WTC11 (cell line): ENCODE data around the gene PDYN. TPM values are rescaled to one million over a fixed set of nuclear protein-coding genes. Genes with fewer than 3 reads are reported as not detected.

ENCODE experiments used
- ATAC-seq: fragments of 200-7000 bp; cut with Tn5 transposase; 2 replicates; pipeline ENCODE4 v1.10.0; 2021; ENCODE audit warnings: mild to moderate bottlenecking, moderate library complexity
- CTCF ChIA-PET: fragments of 300-600 bp; sonication (Branson Sonifier 250); formaldehyde crosslinking; loops from one replicate; lab custom pipeline; 2021; ENCODE audit warnings: antibody characterized with exemption; lab: Charles Lee
- POLR2A ChIA-PET: fragments of 350-600 bp; sonication (Branson Sonifier 250); formaldehyde crosslinking; loops from one replicate; lab custom pipeline; 2021; ENCODE audit warnings: antibody characterized with exemption; lab: Charles Lee
- DNase-seq: peaks from one replicate; pipeline ENCODE4 v3.0.0; 2021; ENCODE audit warnings: low spot score
- H3K27ac Mint-ChIP-seq: 2 replicates; pipeline ENCODE4 v1.8.0; 2021; ENCODE audit warnings: mixed read lengths
- H3K27me3 Mint-ChIP-seq: 2 replicates; pipeline ENCODE4 v1.8.0; 2021; ENCODE audit warnings: low read depth, mild to moderate bottlenecking, moderate library complexity, mixed read lengths
- H3K36me3 Mint-ChIP-seq: 2 replicates; pipeline ENCODE4 v1.8.0; 2021; ENCODE audit warnings: mixed read lengths
- H3K4me1 Mint-ChIP-seq: 2 replicates; pipeline ENCODE4 v1.8.0; 2022; ENCODE audit warnings: mixed read lengths
- H3K4me3 Mint-ChIP-seq: 2 replicates; pipeline ENCODE4 v1.8.0; 2021; ENCODE audit warnings: mild to moderate bottlenecking, moderate library complexity, mixed read lengths
- H3K9me3 Mint-ChIP-seq: 2 replicates; pipeline ENCODE4 v1.8.0; 2021; ENCODE audit warnings: mixed read lengths
- ATF6 ChIP-seq: sonication (generic); formaldehyde crosslinking; IDR thresholded peaks from 2 replicates; pipeline ENCODE4 v1.8.1; 2023; ENCODE audit warnings: mild to moderate bottlenecking, missing genetic modification reagents
- E2F5 ChIP-seq: sonication (generic); formaldehyde crosslinking; IDR thresholded peaks from 2 replicates; pipeline ENCODE4 v1.8.1; 2022; ENCODE audit warnings: mild to moderate bottlenecking, moderate library complexity, missing genetic modification reagents
- FOXK1 ChIP-seq: sonication (generic); formaldehyde crosslinking; IDR thresholded peaks from 2 replicates; pipeline ENCODE4 v1.8.0; 2022; ENCODE audit warnings: mild to moderate bottlenecking, moderate library complexity, missing genetic modification reagents
- GABPB1 ChIP-seq: sonication (generic); formaldehyde crosslinking; IDR thresholded peaks from 2 replicates; pipeline ENCODE4 v1.8.1; 2023; ENCODE audit warnings: mild to moderate bottlenecking, missing genetic modification reagents
- GRHL2 ChIP-seq: fragments of 250-450 bp; sonication (Bioruptor Pico); IDR thresholded peaks from 2 replicates; pipeline ENCODE4 v1.8.0; 2022; ENCODE audit warnings: mild to moderate bottlenecking, moderate library complexity; ENCODE audit not compliant: insufficient replicate concordance, severe bottlenecking
- HMGA2 ChIP-seq: fragments of 250-450 bp; sonication (Bioruptor Pico); IDR thresholded peaks from 2 replicates; pipeline ENCODE4 v1.4.0; 2021; ENCODE audit warnings: mild to moderate bottlenecking, moderate library complexity
- NR3C1 ChIP-seq: sonication (generic); formaldehyde crosslinking; conservative IDR thresholded peaks from 2 replicates; pipeline ENCODE4 v1.8.1; 2023; ENCODE audit warnings: low read depth, mild to moderate bottlenecking, missing genetic modification reagents
- STAT6 ChIP-seq: sonication (generic); formaldehyde crosslinking; conservative IDR thresholded peaks from 2 replicates; pipeline ENCODE4 v1.8.1; 2023; ENCODE audit warnings: mild to moderate bottlenecking, low read depth, missing genetic modification reagents, moderate library complexity
- ZNF121 ChIP-seq: sonication (generic); formaldehyde crosslinking; IDR thresholded peaks from 2 replicates; pipeline ENCODE4 v1.8.0; 2023; ENCODE audit warnings: missing genetic modification reagents
- ZNF317 ChIP-seq: sonication (generic); formaldehyde crosslinking; IDR thresholded peaks from 2 replicates; pipeline ENCODE4 v1.8.1; 2023; ENCODE audit warnings: low read depth, mild to moderate bottlenecking, moderate library complexity, missing genetic modification reagents, borderline replicate concordance
- ZNF416 ChIP-seq: fragments of 250-450 bp; sonication (Bioruptor Pico); IDR thresholded peaks from 2 replicates; pipeline ENCODE4 v1.9.0; 2021; ENCODE audit warnings: mild to moderate bottlenecking, inconsistent platforms
- ZNF423 ChIP-seq: fragments of 250-450 bp; sonication (Bioruptor Pico); IDR thresholded peaks from 2 replicates; pipeline ENCODE4 v2.1.2; 2022; ENCODE audit warnings: mild to moderate bottlenecking, moderate library complexity
- total RNA-seq: library from RNA; stranded (reverse); gene quantifications from 3 replicates; pipeline ENCODE4 v1.2.3, GENCODE V29; 2021
- TF ChIP-seq, protein P1 (sequence below): fragments of 250-450 bp; sonication (Bioruptor Pico); IDR thresholded peaks from 2 replicates; pipeline ENCODE4 v1.9.0; 2021; ENCODE audit warnings: mild to moderate bottlenecking

The PDYN gene
- total RNA-seq, 1 experiment from 2014 or later, result 0.28 TPM

- Mint-ChIP-seq H3K27ac (no peak overlapping the region), H3K36me3 (no peaks in the 10 kb centered on the region), H3K9me3 (no peaks in the 10 kb centered on the region), H3K27me3 (peaks cover 5% of the 10 kb centered on the region; the same call in 1 of the 2 replicates), H3K4me1 (peaks cover 65% of the 10 kb centered on the region), H3K4me3 (no peak overlapping the region)
- DNase-seq (no peak), ATAC-seq (no peak)
- TF ChIP-seq, protein P1, sequence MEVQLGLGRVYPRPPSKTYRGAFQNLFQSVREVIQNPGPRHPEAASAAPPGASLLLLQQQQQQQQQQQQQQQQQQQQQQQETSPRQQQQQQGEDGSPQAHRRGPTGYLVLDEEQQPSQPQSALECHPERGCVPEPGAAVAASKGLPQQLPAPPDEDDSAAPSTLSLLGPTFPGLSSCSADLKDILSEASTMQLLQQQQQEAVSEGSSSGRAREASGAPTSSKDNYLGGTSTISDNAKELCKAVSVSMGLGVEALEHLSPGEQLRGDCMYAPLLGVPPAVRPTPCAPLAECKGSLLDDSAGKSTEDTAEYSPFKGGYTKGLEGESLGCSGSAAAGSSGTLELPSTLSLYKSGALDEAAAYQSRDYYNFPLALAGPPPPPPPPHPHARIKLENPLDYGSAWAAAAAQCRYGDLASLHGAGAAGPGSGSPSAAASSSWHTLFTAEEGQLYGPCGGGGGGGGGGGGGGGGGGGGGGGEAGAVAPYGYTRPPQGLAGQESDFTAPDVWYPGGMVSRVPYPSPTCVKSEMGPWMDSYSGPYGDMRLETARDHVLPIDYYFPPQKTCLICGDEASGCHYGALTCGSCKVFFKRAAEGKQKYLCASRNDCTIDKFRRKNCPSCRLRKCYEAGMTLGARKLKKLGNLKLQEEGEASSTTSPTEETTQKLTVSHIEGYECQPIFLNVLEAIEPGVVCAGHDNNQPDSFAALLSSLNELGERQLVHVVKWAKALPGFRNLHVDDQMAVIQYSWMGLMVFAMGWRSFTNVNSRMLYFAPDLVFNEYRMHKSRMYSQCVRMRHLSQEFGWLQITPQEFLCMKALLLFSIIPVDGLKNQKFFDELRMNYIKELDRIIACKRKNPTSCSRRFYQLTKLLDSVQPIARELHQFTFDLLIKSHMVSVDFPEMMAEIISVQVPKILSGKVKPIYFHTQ, result no peak
- no peak for TF ChIP-seq HMGA2 (CRISPR knock-in tag)
- no peak for TF ChIP-seq E2F5 (CRISPR knock-in tag)
- TF ChIP-seq ZNF317 (CRISPR knock-in tag), result no peak
- no peak for TF ChIP-seq ZNF121 (CRISPR knock-in tag)
- no peak for TF ChIP-seq FOXK1 (CRISPR knock-in tag)
- ChIA-PET CTCF (no interaction called here), POLR2A (no interaction called here)
Measured at GRCh38 chr20:1953621-1954020, 40.2 kb downstream of the PDYN start.

- Mint-ChIP-seq H3K9me3 (no peaks in the 10 kb centered on the region), H3K4me1 (peaks cover 70% of the 10 kb centered on the region), H3K4me3 (no peak overlapping the region), H3K27ac (no peak overlapping the region), H3K36me3 (no peaks in the 10 kb centered on the region), H3K27me3 (peaks cover 11% of the 10 kb centered on the region)
- ChIA-PET POLR2A (no interaction called here), CTCF (interaction anchor here (0.7 to 1.6 kb wide), 4 partner anchors 12 to 140 kb away, joined by 3 to 7 read pairs (median 5); no protein-coding TSS in a partner anchor)
- no peak for ATAC-seq
- no peak for TF ChIP-seq GRHL2 (CRISPR knock-in tag)
- no peak for TF ChIP-seq ZNF423 (CRISPR knock-in tag)
- no peak for TF ChIP-seq GABPB1
- TF ChIP-seq ZNF416 (CRISPR knock-in tag), result no peak
- TF ChIP-seq NR3C1 (CRISPR knock-in tag), result no peak
- no peak for TF ChIP-seq STAT6 (CRISPR knock-in tag)
- TF ChIP-seq ATF6 (CRISPR knock-in tag), result no peak
- DNase-seq, result no peak
Measured at GRCh38 chr20:1952737-1953530, 40.9 kb downstream of the PDYN start.
